NB4 (cell line): ENCODE results near the gene STT3B.

Experiments used
- DNase-seq: peaks from one replicate; pipeline ENCODE4 v3.0.0; 2010; ENCODE audit warnings: low read depth
- H3K4me3 ChIP-seq: one replicate; pipeline ENCODE4 v1.5.1; 2011; ENCODE audit warnings: mild to moderate bottlenecking, low read depth, low read length, moderate library complexity
- MYC ChIP-seq: IDR thresholded peaks from 2 replicates; pipeline ENCODE4 v1.6.1; 2011; ENCODE audit warnings: low read depth, low read length
- POLR2A ChIP-seq: IDR thresholded peaks from 2 replicates; pipeline ENCODE4 v1.6.1; 2011; ENCODE audit warnings: mild to moderate bottlenecking; ENCODE audit not compliant: insufficient read length; ENCODE audit errors: extremely low read depth
- TF ChIP-seq, protein P1 (sequence below): IDR thresholded peaks from one replicate; pipeline ENCODE4 v1.5.1; 2012; ENCODE audit warnings: low read depth, low read length
- TF ChIP-seq, protein P2 (sequence below): IDR thresholded peaks from 2 replicates; pipeline ENCODE4 v1.6.1; 2011; ENCODE audit warnings: low read depth, low read length

Gene STT3B

DNA sequence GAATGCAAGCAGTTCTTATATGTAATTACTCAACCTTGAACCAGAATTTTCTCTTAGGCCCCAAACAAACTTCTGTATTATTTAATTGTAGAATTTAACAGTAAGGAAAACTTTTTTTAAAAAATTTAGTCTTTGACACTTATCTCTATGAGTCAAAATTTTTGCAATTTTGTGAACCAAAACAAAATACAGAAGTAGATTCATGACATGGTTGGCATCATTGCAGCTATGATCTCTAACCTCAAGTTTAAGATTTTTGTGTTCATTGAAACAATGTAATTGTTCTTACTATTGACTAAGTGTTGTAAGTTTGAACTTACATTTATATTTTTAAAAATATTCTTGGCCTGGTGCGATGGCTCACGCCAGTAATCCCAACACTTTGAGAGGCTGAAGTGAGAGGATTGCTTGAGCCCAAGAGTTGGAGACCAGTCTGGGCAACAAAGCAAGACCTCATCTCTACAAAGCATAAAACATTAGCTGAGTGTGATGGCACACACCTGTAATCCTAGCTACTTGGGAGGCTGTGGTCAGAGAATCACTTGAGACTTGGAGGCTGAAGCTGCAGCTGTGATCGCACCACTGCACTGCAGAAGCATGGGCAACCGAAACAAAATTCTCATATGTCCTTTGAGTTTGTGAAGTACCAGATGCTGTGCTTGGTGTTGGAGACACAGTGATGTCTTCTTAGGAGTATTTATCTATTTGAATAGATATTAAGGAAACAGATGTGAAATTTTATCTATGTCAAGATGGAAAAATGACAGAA lies 39.7 kb downstream of the STT3B start:
- DNase-seq = no peak
- TF ChIP-seq, protein P1, sequence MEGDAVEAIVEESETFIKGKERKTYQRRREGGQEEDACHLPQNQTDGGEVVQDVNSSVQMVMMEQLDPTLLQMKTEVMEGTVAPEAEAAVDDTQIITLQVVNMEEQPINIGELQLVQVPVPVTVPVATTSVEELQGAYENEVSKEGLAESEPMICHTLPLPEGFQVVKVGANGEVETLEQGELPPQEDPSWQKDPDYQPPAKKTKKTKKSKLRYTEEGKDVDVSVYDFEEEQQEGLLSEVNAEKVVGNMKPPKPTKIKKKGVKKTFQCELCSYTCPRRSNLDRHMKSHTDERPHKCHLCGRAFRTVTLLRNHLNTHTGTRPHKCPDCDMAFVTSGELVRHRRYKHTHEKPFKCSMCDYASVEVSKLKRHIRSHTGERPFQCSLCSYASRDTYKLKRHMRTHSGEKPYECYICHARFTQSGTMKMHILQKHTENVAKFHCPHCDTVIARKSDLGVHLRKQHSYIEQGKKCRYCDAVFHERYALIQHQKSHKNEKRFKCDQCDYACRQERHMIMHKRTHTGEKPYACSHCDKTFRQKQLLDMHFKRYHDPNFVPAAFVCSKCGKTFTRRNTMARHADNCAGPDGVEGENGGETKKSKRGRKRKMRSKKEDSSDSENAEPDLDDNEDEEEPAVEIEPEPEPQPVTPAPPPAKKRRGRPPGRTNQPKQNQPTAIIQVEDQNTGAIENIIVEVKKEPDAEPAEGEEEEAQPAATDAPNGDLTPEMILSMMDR = no peak
- TF ChIP-seq POLR2A (no peak), MYC (no peak)
- TF ChIP-seq, protein P2, sequence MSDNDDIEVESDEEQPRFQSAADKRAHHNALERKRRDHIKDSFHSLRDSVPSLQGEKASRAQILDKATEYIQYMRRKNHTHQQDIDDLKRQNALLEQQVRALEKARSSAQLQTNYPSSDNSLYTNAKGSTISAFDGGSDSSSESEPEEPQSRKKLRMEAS = no peak
- no peak overlapping the region for H3K4me3 ChIP-seq

DNA sequence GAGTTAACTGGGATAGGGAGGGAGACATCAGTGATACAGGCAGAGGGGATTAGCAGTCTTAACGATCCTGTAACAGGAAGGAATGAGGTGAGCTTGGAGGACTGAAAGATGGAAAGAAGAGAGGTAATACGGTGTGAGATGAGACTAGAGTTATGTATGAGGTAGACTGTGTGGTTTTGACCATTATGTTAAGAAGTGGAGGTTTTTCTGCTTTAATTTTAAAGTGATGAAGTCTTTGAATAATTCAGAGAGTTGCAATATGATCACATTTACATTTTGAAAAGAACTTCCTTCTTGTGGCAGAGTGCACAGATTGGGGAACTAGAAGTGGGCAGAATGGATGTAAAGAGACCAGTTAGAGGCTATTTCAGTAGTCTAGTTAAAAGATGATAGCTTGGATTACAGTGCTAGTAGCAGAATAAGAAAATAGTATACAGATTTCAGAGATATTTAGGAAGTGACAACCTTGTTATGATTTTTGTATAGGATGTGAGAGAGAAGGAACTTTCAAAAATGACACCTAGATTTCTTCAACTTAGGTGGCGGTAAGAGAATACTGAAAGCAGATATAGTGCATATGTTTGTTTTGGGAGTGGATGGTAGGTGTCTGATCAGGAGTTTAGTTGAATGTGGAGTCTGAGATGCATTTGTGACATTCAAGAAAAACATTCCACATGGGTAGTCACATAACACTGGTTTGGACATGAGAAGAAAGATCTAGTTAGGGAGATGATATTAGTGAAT lies 40.5 kb downstream of the STT3B start:
- TF ChIP-seq POLR2A = no peak
- TF ChIP-seq, protein P1 = no peak
- TF ChIP-seq MYC = no peak
- TF ChIP-seq, protein P2 = no peak
- no peak overlapping the region for H3K4me3 ChIP-seq
- peak; percentile 43 for DNase-seq

DNA sequence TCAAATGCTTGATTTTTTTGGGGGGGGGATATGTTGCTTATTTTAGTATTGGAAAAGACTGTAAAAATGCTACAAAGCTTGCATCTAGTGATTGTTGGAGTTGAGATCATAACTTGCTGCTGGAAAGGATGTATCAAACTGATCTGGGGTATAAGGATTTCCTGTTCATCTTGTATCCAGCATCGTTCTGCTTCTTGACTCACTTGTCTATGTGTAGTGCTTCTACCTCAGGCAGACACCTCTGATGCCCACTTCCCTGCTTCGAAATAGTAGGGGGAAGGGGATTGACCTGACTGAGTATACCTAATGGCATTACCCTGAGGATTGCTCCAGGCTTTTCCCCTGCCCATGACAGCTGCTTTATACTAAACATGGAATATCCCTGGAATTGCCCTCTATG lies 42.7 kb downstream of the STT3B start:
- no peak for DNase-seq
- TF ChIP-seq MYC (no peak), POLR2A (no peak)
- TF ChIP-seq, protein P1 = no peak
- TF ChIP-seq, protein P2 = no peak
- H3K4me3 ChIP-seq = no peak overlapping the region

DNA sequence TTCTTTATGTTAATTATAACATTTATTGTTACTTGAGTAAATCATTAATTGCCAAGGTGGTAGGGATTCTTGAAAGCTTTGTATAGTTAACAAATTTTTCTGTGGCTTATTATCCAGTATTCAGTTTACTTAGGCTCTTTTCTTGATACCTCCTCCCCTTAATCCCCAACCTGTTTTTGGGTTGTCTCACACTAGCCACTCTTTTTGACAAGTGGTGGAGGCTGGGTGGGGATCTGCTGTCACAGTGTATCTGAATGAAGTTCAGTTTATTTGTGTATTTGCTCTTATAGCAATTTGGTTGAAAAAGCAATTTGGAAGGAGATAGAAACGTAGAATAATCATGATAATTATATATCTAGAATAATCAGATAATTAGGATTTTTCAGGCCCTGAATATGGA lies 43.8 kb downstream of the STT3B start:
- DNase-seq = no peak
- TF ChIP-seq, protein P2 = no peak
- TF ChIP-seq POLR2A (no peak), MYC (no peak)
- TF ChIP-seq, protein P1 = no peak
- H3K4me3 ChIP-seq = no peak overlapping the region

DNA sequence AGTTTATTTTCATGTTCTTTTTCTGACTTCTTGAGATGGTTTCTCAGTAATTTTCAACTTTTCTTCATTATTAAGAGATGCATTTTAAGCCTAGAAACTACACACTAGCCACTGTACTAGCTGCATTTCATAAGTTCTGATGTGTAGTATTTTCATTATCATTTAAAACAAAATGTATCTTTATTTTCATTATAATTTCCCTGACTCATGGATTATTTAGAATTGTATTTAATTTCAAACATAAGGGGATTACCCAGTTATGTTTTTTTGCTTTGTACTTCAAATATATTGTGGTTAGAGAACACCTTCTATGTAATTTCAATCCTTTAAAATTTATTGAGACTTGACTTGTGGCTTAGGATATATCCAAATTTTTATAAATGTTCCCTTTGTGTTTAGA lies 44.5 kb downstream of the STT3B start:
- TF ChIP-seq, protein P1 = no peak
- TF ChIP-seq, protein P2 = no peak
- TF ChIP-seq POLR2A (no peak), MYC (no peak)
- no peak for DNase-seq
- no peak overlapping the region for H3K4me3 ChIP-seq
